Left forelimb (tissue), 1 donor: ENCODE results near the gene LIMS2.

Source experiments
- DNase-seq: peaks from one replicate; pipeline ENCODE4 v3.0.0-alpha.2; 2018; ENCODE audit warnings: low spot score

LIMS2 gene

GRCh38 chr2:127645395-127646291, 29.7 kb downstream of the LIMS2 start, which contains the start of gene GPR17:
Gene GPR17, plus strand, starts transcription at chr2:127646153. Its CDS starts 4,583 bp downstream, at chr2:127650736.
- DNase-seq = no peak

DNA sequence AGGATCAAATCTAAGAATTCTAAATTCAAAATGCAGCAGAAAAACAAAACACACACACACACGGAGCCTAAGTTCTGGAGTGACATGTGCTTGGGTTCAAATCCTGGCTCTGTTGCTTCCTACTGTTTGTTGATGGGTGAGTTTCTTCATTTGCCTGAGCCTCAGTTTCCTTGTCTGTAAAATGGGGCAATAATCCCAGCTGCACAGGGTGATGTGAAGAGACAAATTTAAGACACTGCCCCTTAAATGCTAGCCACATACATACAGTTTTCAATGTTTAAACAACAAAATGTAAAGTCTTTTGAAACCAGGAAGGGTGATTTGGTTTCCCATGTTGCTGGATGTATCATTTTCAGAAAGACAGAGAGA, 30.3 kb downstream of the LIMS2 start:
- DNase-seq = no peak

- no peak for DNase-seq
Measured at GRCh38 chr2:127644066-127645025, 31.0 kb downstream of the LIMS2 start.

- DNase-seq = no peak
Measured at GRCh38 chr2:127643439-127644065, 31.8 kb downstream of the LIMS2 start.

- no peak for DNase-seq
Measured at GRCh38 chr2:127642706-127643438, 32.5 kb downstream of the LIMS2 start.

DNA sequence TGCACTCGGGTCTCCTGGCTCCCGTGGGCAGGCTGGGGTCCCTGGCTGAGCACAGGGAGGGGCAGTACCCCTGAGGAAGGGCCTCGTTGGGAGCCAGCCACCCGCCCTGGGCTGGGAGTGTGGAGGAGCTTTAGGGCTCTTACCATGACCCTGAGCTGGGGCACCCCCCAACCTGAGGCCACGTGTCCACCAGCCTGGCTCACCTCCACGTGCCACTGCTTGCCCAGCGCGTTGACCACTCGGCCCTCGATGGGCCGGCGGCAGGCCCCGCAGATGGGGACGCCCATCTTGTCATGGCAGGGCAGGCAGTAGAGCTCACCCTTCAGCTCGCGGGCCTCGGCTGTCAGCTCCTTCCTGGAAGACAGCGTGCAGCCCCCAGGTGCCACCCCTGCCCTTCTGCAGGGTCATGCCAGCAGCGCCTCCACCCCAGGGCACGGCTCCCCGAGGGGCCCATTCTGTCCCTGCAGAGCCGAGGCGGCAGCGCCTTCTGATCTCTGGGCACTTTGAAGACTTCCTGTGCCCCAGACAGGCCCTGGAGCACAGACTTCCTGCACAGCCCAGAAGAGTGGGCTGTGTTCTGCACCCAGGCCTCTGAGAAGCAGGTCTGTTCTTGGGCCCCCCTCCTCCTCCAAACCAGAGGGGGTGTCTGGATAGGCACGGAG, 33.4 kb downstream of the LIMS2 start:
- no peak for DNase-seq

- DNase-seq = no peak
Measured at GRCh38 chr2:127641133-127641532, 34.2 kb downstream of the LIMS2 start.

GRCh38 chr2:127640082-127641072, 35.0 kb downstream of the LIMS2 start:
- DNase-seq = no peak

DNA sequence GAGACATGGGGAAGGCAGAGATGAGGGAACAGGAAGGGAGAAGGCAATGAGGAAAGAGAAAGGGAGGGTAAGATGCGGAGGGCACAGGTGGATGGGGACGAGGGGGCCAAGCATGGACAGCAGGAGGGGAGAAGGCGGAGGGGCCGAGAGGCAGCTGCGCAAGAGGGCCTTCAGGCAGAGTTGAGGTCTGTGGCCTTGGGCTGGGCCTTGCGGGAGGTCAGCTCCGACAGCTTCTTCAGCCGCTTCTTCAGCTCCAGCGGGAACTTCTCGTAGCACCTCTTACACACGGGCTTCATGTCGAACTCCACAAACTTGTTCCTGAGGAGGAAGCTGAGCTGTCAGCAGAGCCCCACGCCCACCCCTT, 36.2 kb downstream of the LIMS2 start:
- DNase-seq = no peak

DNA sequence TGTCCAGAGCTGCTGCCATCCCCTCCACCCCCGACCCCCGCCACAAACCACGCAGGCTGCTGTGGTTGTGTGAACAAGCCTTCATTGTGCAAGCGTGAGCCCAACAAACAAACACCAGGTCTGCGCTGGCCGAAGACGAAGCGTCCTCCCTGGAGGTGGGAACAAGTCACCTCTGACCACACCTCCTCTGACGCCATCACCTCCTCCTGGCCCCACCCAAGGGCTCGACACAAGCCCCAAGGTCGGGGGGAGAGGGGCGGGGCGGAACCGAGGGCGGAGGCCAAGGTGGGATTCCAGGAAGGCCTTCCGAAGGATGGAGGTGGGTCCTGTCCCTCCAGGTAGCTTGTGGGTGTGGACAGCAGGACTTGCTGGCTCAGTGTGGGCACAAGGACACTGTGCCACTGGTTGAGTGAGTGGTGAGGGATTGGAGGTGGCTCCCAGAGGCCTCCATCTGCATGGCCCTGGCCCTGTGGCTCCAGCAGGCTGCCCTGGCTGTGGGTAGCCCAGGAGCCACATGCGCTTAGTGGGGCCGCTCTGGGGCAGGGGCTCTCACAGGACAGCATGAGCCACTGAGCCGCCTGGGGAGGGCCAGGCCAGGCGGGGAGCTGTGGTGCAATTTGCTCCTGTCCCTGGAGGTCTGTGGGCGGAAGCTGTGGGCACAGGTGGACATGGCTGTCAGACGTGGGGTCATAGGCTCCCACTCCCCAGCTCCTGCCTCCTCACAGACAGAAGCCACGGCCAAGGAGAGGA, 36.8 kb downstream of the LIMS2 start:
- no peak for DNase-seq

DNA sequence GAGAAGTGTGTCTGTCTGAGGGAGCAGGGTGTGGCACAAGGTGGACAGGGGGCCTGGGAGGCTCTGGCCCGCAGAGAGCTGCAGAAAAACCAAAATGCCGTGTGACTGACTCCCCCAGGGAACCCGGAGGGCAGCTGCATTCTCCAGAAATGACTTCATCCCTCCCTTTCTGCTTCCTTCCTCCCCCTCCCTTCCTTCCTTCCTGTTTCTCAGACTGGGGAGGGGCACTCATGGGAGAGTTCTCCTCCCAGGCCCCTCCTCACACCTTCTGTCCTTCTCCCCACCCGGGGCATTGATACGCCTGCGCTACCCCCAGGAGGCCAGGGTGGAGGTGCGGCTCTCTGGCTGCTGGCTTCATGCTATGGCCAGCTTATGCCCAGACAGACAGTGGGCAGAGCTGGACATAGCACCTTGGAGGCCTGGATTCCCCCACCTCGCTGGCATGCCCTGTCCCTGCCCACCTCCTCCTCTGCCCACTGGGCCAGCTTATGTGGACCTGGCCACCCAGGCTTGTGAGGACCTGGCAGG, 37.5 kb downstream of the LIMS2 start:
- DNase-seq = no peak

GRCh38 chr2:127637236-127637630, 38.1 kb downstream of the LIMS2 start:
- no peak for DNase-seq

GRCh38 chr2:127636248-127637235, 38.8 kb downstream of the LIMS2 start:
- no peak for DNase-seq

DNA sequence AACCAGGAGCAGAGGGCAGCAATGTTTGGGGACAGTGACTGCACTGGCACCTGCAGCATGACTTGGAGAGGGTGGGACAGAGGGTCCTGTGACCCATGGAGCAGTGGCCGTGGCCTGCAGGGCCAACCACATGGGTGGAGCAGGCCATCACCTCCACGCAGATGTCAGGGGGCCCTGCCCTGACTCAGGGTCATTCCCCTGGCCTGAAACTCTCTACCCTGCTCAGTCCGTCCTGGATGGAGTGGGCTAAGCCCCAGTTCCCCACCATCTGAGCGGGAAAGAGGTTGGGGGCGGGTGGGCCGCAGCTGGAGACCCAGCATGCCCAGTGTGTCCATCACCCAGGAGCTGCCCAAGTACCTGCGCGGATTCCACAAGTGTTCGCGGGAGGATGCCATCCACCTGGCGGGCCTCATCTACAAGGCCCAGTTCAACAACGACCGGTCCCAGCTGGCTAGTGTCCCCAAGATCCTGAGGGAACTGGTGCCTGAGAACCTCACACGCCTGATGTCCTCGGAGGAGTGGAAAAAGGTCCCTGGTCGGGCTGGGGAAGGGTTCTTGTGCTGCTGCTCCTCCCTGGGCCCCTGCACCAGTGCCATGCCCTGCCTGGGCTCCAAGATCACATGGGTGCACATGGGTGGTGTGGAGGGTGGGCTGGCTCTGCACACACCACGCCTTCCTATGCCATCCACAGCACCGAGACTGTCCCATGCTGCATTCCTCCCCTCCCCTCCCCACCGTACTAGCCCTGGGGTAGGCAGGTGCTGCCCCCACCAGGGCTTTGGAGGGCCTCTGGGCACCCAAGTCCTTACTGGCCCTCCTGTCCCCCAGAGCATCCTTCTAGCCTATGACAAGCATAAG, 39.7 kb downstream of the LIMS2 start:
- DNase-seq = no peak

GRCh38 chr2:127634626-127635379, 40.5 kb downstream of the LIMS2 start:
- no peak for DNase-seq

- DNase-seq = no peak
Measured at GRCh38 chr2:127634066-127634617, 41.2 kb downstream of the LIMS2 start.
